Endothelial cell of umbilical vein (primary cell): ENCODE data around the gene GGA2.

Source experiments
- EZH2 ChIP-seq: IDR thresholded peaks from 2 replicates; pipeline ENCODE4 v1.6.1; 2012; ENCODE audit warnings: borderline replicate concordance, low read depth, mild to moderate bottlenecking, moderate library complexity, low read length, inconsistent platforms; ENCODE audit not compliant: severe bottlenecking
- FOS ChIP-seq: IDR thresholded peaks from 2 replicates; pipeline ENCODE4 v1.6.1; 2011; ENCODE audit warnings: mild to moderate bottlenecking, low read length, moderate library complexity, borderline replicate concordance; ENCODE audit not compliant: insufficient read depth
- GATA2 ChIP-seq: IDR thresholded peaks from 2 replicates; pipeline ENCODE4 v1.7.0; 2011; ENCODE audit warnings: low read depth, mild to moderate bottlenecking, moderate library complexity, mixed read lengths, low read length; ENCODE audit not compliant: insufficient read length, insufficient read depth
- MAX ChIP-seq: IDR thresholded peaks from 2 replicates; pipeline ENCODE4 v1.6.1; 2011; ENCODE audit not compliant: insufficient read depth, insufficient read length
- POLR2A ChIP-seq: IDR thresholded peaks from 2 replicates; pipeline ENCODE4 v1.6.1; 2012; ENCODE audit warnings: low read depth, mild to moderate bottlenecking, control low read depth, low read length
- POLR2AphosphoS5 ChIP-seq: IDR thresholded peaks from 2 replicates; pipeline ENCODE4 v1.6.1; 2012; ENCODE audit warnings: low read depth, mild to moderate bottlenecking, control low read depth, low read length, moderate library complexity; ENCODE audit not compliant: insufficient read depth
- TF ChIP-seq, protein P1 (sequence below), 2 donors: IDR thresholded peaks; 1 replicate in 1 of 2; 2 replicates in 1 of 2; pipeline ENCODE4 v1.5.1; 2011; ENCODE audit warnings: low read length in 2 of 2, mild to moderate bottlenecking in 2 of 2, moderate library complexity in 2 of 2, control low read depth in 1 of 2, inconsistent platforms in 1 of 2, low read depth in 1 of 2; ENCODE audit not compliant: insufficient read depth in 1 of 2; ENCODE audit errors: extremely low read depth in 1 of 2

DNA sequence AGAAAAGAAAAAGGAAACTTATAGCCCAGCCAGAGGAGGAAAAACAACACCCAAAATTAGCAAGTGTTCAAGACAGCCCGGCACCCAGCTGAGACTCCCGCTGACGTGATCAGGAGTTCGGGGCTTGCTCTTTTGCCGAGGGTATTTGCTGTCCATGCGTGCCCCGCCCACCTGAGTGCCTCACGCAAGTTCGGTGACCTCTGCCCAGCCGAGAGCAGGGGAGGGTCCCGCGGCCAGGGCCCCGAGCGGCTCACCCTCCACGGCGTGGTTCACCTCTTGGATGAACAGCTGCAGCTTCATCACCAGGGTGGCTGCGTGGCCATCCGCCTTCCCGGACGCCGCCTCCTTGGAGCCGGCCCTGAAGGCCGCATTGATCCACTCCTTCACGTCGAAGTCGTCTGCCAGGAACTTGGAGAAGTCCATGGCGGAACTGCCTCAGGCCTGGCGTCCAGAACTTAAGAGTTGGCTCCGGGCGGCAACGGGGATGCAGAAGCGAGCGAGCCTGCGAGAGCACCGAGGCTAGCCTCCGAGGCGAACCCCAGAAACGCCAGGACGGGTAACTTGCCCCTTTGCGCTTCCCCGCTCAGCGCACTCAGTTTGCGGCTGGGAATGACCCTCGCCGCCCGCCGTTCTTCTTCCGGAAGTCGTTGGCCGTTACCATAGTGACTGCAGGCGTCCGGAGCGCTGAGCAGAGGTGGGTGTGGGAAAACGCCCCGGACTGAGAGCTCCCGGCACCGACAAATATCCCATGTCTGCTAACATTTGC lies 57.5 kb downstream of the GGA2 start, which contains the start of gene COG7:
- TF ChIP-seq POLR2AphosphoS5 (peak; percentile 74), EZH2 (no peak), FOS (peak; percentile 8), POLR2A (peak; percentile 22), MAX (no peak), GATA2 (no peak)
- TF ChIP-seq, protein P1, sequence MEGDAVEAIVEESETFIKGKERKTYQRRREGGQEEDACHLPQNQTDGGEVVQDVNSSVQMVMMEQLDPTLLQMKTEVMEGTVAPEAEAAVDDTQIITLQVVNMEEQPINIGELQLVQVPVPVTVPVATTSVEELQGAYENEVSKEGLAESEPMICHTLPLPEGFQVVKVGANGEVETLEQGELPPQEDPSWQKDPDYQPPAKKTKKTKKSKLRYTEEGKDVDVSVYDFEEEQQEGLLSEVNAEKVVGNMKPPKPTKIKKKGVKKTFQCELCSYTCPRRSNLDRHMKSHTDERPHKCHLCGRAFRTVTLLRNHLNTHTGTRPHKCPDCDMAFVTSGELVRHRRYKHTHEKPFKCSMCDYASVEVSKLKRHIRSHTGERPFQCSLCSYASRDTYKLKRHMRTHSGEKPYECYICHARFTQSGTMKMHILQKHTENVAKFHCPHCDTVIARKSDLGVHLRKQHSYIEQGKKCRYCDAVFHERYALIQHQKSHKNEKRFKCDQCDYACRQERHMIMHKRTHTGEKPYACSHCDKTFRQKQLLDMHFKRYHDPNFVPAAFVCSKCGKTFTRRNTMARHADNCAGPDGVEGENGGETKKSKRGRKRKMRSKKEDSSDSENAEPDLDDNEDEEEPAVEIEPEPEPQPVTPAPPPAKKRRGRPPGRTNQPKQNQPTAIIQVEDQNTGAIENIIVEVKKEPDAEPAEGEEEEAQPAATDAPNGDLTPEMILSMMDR (IDR thresholded peaks at IDR 0.05; ENCODE audit: extremely low read depth in 1 of 2, insufficient read depth in 1 of 2, low read depth in 1 of 2, low read length in 2 of 2), result no peak
